GM19455 (cell line): ENCODE measurements around the gene PEX16.

Experiments
- ATAC-seq: cut with Tn5 transposase; IDR thresholded peaks from one replicate; pipeline ENCODE4 v1.9.1; 2021; ENCODE audit not compliant: unreplicated experiment

The PEX16 gene

DNA sequence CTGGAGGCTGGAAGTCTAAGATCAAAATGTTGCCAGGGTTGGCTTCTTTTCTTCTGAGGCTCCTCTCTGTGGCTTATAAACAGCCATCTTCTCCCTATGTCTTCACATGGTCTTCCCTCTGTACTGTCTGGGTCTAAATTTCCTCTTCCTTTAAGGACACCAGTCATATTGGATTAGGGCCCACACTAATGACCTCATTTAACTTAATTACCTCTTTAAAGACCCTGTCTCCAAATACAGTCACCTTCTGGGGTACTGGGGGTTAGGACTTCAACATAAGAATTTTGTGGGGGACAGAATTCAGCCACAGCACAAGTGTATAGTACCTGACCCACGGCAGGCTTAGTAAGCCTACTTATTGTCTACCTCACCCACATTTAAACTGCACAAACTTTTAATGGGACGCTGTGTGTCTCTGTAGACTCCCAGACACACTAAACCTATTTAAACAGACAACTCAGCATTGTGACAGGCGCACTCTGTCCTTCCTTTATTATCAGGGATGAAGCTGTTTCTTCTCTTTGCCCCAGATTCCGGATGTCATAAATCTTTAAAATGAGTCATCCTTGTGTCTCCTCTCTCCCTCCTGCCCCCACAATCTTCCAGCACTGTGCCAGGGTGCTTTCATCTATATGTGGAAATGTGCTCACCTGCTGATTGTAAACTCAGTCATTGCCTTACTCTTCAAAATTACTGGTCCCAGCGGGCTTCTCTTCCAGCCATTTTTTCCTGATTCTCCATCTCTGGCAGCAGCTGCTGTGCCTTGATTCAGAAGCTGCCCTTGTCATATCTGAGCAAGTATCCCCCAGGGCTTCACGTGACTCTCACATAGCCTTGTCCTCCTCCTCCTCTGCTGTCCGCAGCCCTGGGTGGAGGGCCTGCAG, 37.6 kb downstream of the PEX16 start:
- no peak for ATAC-seq

DNA sequence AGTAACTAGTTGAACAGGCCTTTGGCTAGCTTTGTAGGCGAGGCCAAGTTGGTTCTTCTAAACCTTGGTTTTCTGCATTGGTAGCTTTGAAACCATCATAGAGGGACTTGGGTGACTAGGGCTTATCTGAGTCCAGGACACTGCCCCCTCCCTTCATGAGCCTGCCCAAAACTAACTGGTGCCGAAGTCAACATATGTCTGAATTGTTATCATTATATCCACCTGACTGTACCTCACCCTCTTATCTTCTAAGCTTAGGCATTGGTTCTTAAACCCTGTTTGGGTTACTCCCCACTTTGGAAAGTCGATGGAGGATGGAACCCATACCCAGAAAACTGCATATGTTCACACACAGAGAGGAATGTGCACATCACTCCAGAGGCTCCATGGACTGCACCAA, 39.8 kb downstream of the PEX16 start:
- no peak for ATAC-seq

- no peak for ATAC-seq
Observed at GRCh38 chr11:45877221-45877620, 40.5 kb downstream of the PEX16 start.

GRCh38 chr11:45876401-45876800, 41.3 kb downstream of the PEX16 start:
- ATAC-seq, result no peak

DNA sequence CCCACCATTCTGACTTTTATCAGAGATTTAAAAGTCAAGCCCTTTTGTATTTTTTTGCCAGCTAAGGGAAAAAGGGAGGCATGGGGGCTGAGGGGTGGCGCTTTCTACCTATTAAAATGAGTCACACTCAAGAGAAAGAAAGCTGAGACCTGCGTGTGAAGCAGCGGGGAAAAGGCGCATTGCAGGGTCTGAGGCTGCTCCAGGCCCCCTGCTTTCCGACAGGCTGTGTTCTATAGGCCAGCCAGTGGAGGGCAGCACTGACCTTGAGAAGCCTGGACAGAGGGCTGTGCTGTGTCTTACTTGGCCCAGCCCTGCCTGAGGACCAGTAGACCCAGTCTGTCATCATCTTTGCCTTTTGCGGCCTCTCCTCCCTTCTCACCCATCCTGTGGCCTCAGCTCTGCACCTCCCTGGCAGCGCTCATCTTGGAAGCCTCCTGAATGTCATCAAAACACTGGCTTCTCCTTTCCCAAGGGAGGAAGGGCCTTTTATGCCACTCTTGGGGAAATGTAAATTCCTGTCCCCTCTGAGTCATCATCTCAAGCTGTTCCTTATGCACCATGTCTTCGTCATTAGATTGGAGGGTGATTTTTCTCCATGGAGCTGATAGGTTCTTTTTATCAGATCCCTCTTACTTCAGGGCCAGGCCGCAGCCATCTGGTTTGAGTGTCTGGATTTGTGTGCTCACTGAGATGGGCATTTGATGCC, 44.9 kb downstream of the PEX16 start:
- ATAC-seq, result no peak

- ATAC-seq, result no peak
Observed at GRCh38 chr11:45871638-45872037, 46.0 kb downstream of the PEX16 start.

GRCh38 chr11:45870706-45871105, 47.0 kb downstream of the PEX16 start:
- ATAC-seq, result no peak

DNA sequence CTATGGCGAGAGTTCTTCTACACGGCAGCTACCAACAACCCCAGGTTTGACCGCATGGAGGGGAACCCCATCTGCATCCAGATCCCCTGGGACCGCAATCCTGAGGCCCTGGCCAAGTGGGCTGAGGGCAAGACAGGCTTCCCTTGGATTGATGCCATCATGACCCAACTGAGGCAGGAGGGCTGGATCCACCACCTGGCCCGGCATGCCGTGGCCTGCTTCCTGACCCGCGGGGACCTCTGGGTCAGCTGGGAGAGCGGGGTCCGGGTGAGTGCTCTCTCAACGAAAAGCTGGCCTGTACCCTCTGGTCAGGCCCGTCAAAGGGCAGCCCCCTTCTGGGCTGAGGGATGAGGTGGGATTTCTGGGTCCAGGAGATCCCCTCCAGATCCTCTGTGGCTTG, 48.1 kb downstream of the PEX16 start:
- no peak for ATAC-seq

DNA sequence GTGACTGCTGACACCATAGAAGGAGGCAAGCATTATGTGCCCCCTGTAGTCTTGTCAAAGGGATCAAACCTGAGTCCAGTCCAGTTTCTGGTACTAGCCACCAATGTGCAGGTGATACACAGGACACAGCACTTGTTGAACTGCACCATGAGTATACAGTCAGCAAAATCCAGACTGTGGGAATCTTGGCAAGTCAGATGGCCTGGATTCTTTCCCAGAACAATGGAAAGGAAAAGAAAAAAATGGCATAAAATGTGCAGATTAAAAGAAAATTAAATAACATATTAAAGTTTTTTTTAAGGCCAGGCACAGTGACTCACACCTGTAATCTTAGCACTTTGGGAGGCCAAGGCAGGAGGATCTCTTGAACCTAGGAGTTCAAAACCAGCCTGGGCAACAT, 53.6 kb downstream of the PEX16 start:
- ATAC-seq, result no peak

- no peak for ATAC-seq
Observed at GRCh38 chr11:45860764-45861510, 56.7 kb downstream of the PEX16 start.

DNA sequence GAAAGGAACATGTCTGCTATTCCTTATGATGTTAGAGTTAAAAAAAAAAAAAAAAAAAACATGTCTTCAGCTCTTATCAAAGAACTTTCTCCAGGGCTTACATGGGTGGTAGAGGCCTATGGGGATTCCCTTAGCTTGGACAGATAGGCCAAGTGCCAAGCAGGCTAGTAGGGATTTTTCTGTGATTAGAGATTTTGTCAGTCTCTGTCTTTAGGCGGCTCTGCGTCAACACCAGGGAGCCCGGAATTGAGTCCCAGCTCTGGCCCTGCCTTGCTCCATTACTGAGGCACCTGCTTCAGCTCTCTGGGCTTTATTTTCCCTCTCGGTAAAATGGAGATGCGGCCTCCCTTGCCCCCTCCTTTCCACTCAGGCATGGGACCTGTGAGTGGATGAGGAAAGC, 57.3 kb downstream of the PEX16 start:
- ATAC-seq, result no peak
